ENCODE measurements around the gene CLECL1. TPM values are rescaled to one million over a fixed set of nuclear protein-coding genes. Genes with fewer than 3 reads are reported as not detected.
"Not testable (repeated sequence)": the region's sequence is repeated elsewhere in the genome, so short reads cannot be mapped to it uniquely, and the experiment has no call there.

The CLECL1 gene
- polyA plus RNA-seq, 1 donor = 0.31 TPM

DNA sequence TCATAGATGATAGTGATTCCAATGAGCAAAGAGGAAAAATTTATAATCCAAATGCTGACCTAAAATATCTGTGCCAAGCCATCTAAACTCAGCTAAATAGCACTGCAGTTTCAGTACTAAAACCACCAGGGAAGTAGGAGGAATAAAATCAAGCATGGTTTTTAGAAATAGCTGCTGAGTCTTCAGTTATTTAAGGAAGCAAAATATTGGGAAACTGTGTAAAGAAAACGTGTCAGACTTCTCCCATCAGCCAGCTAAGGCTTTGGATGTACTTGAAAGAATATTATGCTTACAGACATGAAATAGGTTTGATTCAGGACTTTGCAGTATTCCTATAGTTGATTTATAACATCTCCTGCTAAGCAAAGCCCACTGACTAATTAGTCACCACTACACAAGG, 38.7 kb downstream of the CLECL1 start:
- no peak for DNase-seq

GRCh38 chr12:9692909-9693308, 40.0 kb downstream of the CLECL1 start:
- no peak for DNase-seq

GRCh38 chr12:9687228-9687627, 45.7 kb downstream of the CLECL1 start:
- no peak for DNase-seq

- no peak for DNase-seq
Measured at GRCh38 chr12:9685915-9686314, 47.0 kb downstream of the CLECL1 start.

- not testable (repeated sequence) for DNase-seq
Measured at GRCh38 chr12:9685366-9685765, 47.5 kb downstream of the CLECL1 start.

- not testable (repeated sequence) for DNase-seq
Measured at GRCh38 chr12:9682949-9683348, 49.9 kb downstream of the CLECL1 start.

DNA sequence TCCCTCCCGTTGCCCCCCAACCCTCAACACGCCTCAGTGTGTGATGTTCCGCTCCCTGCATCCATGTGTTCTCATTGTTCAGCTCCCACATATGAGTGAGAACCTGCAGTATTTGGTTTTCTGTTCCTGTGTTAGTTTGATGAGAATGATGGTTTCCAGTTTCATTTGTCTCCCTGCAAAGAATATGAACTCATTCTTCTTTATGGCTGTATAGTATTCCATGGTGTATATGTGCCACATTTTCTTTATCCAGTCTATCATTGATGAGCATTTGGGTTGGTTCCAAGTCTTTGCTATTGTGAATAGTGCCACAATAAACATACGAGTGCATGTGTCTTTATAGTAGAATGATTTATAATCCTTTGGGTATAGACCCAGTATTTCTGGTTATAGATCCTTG, 50.4 kb downstream of the CLECL1 start:
- not testable (repeated sequence) for DNase-seq

DNA sequence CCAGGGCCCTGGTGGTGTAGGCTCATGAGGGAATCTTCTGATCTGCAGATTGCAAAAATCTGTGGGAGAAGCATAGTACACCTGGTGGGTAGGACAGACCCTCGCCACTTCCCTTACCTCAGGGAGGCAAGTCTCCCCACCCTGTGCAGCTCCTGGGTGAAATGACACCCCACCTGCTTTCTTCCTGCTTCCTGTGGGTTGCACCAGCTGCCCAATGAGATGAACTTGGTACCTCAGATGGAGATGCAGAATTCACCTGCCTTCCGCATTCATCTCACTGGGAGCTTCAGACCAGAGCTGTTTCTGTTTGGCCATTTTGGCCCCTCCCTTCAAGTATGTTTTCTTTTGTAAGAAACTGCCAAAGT, 58.7 kb downstream of the CLECL1 start:
- DNase-seq = no peak

DNA sequence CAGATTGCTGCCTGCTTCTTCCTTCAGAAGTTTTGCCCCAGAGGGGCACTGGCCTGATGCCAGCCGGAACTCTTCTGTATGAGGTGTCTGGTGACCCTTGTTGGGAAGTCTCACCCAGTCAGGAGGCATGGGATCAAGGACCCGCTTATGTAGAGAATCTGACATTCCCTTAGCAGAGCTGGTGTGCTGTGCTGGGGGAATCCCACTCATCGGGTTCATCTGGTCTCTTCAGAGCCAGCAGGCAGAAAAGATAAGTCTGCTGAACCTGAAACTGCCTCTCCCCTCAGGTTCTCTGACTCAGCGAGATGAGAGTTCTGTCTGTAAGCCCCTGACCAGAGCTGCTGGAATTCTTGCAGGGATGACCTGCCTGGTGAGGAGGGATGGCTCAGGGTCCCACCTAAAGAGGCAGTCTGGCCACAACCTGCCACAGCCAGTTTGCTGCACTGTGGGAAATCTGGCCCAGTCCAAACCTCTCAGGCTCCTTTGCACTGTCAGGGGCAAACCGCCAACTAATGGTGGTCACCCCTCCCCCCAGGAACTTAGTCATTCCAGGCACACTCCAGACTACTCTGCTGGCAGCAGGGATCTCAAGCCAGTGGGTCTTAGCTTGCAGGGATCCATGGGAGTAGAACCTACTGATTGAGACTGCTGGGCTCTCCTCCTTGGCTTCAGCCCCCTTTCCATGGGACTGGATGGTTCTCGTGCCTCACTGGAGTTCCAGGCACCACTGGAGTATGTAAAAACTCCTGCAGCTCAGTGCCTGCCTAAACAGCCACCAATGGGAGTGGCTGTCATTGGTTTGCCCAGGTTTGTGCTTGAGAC, 59.3 kb downstream of the CLECL1 start:
- no peak for DNase-seq

Other genes starting within 250 kb of the CLECL1 start
- 0.56 TPM for gene KLRB1, start 125.2 kb downstream of the CLECL1 start, polyA plus RNA-seq (ENCODE audit: insufficient read length)
- 8.1 TPM for gene CLEC2D, start 63.4 kb downstream of the CLECL1 start, polyA plus RNA-seq (ENCODE audit: insufficient read length)
- 0.74 TPM for gene CD69, start 27.8 kb upstream of the CLECL1 start, polyA plus RNA-seq (ENCODE audit: insufficient read length)
- 0.23 TPM for gene KLRF1, start 94.4 kb upstream of the CLECL1 start, polyA plus RNA-seq (ENCODE audit: insufficient read length)
- 1.7 TPM for gene CLEC2B, start 136.3 kb upstream of the CLECL1 start, polyA plus RNA-seq (ENCODE audit: insufficient read length)
- gene KLRF2, start 148.4 kb upstream of the CLECL1 start, polyA plus RNA-seq (ENCODE audit: insufficient read length) = not detected
- not detected for gene CLEC2A, start 199.3 kb upstream of the CLECL1 start, polyA plus RNA-seq (ENCODE audit: insufficient read length)
- 0.56 TPM for gene CLEC12A, start 238.3 kb upstream of the CLECL1 start, polyA plus RNA-seq (ENCODE audit: insufficient read length)